Kidney (tissue), 14 donors: ENCODE measurements around the gene SFXN2. TPM values are rescaled to one million over a fixed set of nuclear protein-coding genes. Genes with fewer than 3 reads are reported as not detected.

Source experiments
- DNase-seq, 5 donors: peaks; one replicate each; pipeline ENCODE4 v3.0.0-alpha.2; 2013 to 2020
- FAIRE-seq: peaks from 2 replicates; lab custom pipeline; 2012; peaks lifted over from hg19 to GRCh38; lab: Jason Lieb, UNC
- H3K27ac ChIP-seq, 2 donors: one replicate each; pipeline ENCODE4 v1.7.0; 2013; ENCODE audit warnings: low read depth in 2 of 2, low read length in 2 of 2, inconsistent platforms in 1 of 2
- H3K27me3 ChIP-seq: one replicate; pipeline ENCODE4 v1.7.1; 2013; ENCODE audit warnings: low read length, inconsistent platforms; ENCODE audit not compliant: control insufficient read depth, insufficient read depth
- H3K36me3 ChIP-seq, 3 donors: one replicate each; pipeline versions ENCODE4 v1.7.0 to v1.7.1; 2013; ENCODE audit warnings: low read length in 3 of 3, control low read depth in 1 of 3, inconsistent platforms in 1 of 3; ENCODE audit not compliant: insufficient read depth in 3 of 3, control insufficient read depth in 2 of 3
- H3K4me1 ChIP-seq, 3 donors: one replicate each; pipeline versions ENCODE4 v1.7.0 to v1.7.1; 2013; ENCODE audit warnings: low read length in 3 of 3, inconsistent platforms in 1 of 3, low read depth in 1 of 3; ENCODE audit not compliant: control insufficient read depth in 2 of 3, insufficient read depth in 2 of 3
- H3K4me3 ChIP-seq, 3 donors: one replicate each; pipeline versions ENCODE4 v1.7.0 to v1.8.1; 2013; ENCODE audit warnings: low read length in 3 of 3, control low read depth in 1 of 3, inconsistent platforms in 1 of 3
- H3K9ac ChIP-seq, 3 donors: one replicate each; pipeline versions ENCODE4 v1.7.0 to v1.7.1; 2013; ENCODE audit warnings: low read length in 3 of 3, control low read depth in 1 of 3, inconsistent platforms in 1 of 3
- H3K9me3 ChIP-seq, 3 donors: one replicate each; pipeline versions ENCODE4 v1.7.0 to v1.7.1; 2013; ENCODE audit warnings: low read length in 3 of 3, control low read depth in 1 of 3, inconsistent platforms in 1 of 3; ENCODE audit not compliant: control insufficient read depth in 2 of 3, insufficient read depth in 1 of 3
- intact Hi-C: fragments of 100-400 bp; cut with DNase I; formaldehyde crosslinking; loops from one replicate; pipeline ENCODE4 v1.11.1; 2022
- polyA plus RNA-seq: library from polyadenylated mRNA; stranded (reverse); fragments of 350-450 nt; fragmentation: Illumina TruSeq; extraction: RNeasy Lipid Tissue Mini Kit (QIAGEN cat#74804); gene quantifications from one replicate; pipeline ENCODE4 v1.2.3, GENCODE V29; 2014; ENCODE audit warnings: low read depth, low replicate concordance; ENCODE audit not compliant: insufficient read depth
- total RNA-seq: library from RNA; stranded (reverse); fragmentation: NEBNext Ultra II Directional; extraction: Animal tissue kit (Norgen Biotek cat#: 25700); gene quantifications from one replicate; pipeline ENCODE4 v1.2.1, GENCODE V29; 2021
- TF ChIP-seq, protein P1 (sequence below): IDR thresholded peaks from 3 replicates; pipeline ENCODE4 v1.5.1; 2012; ENCODE audit warnings: mild to moderate bottlenecking, moderate library complexity, borderline replicate concordance; ENCODE audit not compliant: insufficient read depth; ENCODE audit errors: extremely low read depth
- donor health status: control.
- donor health status: control.
- donor health status: control.
- donor health status: control.
- donor health status: control.
- donor health status: DM: yes; HTN: yes; CAD: no.
- donor health status: Normal renal cell carcinoma (clear cell type).

SFXN2 gene
- total and polyA plus RNA-seq, 2 donors from 2014 or later: 17.3 to 72.1 TPM

DNA sequence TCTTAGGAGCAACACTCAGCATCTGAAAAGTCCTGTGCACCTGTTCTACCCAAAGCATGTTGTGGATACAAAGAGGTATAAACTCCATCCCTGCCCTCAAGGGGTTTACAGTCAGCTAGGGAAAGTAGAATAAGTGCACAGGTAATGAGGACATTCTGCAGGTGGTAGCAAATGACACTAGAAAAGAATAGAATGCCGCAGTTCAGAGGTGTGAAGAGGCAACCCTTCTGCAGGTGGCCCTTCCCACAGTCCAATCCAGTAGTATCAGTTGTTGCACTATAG lies 66.0 kb downstream of the SFXN2 start:
- FAIRE-seq (no peak), DNase-seq (no peak)
- H3K9me3 ChIP-seq: no peaks in the 10 kb centered on the region
- H3K9ac ChIP-seq: peak overlapping the region in 1 of 3 donors; percentile 42
- H3K27ac ChIP-seq: peak overlapping the region in 1 of 2 donors; percentile 87
- no peaks in the 10 kb centered on the region for H3K27me3 ChIP-seq
- H3K4me3 ChIP-seq: no peak overlapping the region
- TF ChIP-seq, protein P1, sequence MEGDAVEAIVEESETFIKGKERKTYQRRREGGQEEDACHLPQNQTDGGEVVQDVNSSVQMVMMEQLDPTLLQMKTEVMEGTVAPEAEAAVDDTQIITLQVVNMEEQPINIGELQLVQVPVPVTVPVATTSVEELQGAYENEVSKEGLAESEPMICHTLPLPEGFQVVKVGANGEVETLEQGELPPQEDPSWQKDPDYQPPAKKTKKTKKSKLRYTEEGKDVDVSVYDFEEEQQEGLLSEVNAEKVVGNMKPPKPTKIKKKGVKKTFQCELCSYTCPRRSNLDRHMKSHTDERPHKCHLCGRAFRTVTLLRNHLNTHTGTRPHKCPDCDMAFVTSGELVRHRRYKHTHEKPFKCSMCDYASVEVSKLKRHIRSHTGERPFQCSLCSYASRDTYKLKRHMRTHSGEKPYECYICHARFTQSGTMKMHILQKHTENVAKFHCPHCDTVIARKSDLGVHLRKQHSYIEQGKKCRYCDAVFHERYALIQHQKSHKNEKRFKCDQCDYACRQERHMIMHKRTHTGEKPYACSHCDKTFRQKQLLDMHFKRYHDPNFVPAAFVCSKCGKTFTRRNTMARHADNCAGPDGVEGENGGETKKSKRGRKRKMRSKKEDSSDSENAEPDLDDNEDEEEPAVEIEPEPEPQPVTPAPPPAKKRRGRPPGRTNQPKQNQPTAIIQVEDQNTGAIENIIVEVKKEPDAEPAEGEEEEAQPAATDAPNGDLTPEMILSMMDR: no peak
- H3K36me3 ChIP-seq: no peaks in the 10 kb centered on the region
- intact Hi-C loops: no loop called here
- H3K4me1 ChIP-seq: peaks cover 10 to 66% (median 63%) of the 10 kb centered on the region in 3 donors

DNA sequence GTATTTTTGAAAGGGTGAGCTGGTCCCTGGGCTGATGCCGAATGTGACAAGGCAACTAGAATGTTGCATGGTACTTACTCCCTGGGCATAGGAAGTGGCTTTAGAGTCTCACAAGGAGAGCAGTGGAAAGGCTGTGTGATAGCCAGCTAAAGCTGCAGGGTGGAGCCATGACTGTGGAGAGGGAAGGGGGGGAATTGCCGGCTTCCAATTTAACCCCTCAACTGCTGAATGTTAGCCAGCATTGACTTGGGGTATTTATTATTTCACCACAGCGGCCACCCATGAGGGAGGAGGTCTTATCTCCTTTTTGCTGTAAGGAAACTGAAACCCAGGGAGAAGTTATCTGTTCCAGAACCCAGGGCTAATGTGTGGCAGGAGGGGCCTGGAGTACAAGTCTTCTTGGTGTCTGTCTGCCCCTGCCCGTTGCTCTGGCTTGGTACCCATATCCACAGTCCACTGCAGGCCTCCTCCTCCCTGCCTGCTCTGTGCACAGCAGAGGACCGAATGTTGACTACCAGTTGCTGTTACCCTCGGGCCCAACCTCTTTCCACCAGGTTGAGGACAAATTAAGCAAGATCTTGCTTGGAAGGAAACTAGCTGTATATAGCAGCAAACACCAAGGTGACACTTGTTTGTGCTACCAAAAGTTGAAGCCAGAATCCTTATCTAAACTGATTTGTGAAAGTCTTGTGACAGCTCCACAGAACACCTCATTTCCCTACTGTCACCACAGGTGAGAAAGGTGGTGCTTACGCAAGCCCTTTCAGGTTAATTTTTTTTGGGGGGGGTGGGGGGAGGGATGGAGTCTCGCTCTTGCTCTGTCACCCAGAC lies 66.9 kb downstream of the SFXN2 start:
- Histone ChIP-seq H3K9ac (peak overlapping the region in 1 of 3 donors; percentile 42), H3K27me3 (no peaks in the 10 kb centered on the region), H3K4me3 (peak overlapping the region in 1 of 3 donors; percentile 0), H3K27ac (peak overlapping the region; percentile 87 to 95), H3K4me1 (peaks cover 9 to 64% (median 55%) of the 10 kb centered on the region in 3 donors), H3K36me3 (no peaks in the 10 kb centered on the region), H3K9me3 (no peaks in the 10 kb centered on the region)
- FAIRE-seq: no peak
- intact Hi-C loops: no loop called here
- DNase-seq: peak in 2 of 5 donors; percentile 26 to 67
- TF ChIP-seq, protein P1: no peak

DNA sequence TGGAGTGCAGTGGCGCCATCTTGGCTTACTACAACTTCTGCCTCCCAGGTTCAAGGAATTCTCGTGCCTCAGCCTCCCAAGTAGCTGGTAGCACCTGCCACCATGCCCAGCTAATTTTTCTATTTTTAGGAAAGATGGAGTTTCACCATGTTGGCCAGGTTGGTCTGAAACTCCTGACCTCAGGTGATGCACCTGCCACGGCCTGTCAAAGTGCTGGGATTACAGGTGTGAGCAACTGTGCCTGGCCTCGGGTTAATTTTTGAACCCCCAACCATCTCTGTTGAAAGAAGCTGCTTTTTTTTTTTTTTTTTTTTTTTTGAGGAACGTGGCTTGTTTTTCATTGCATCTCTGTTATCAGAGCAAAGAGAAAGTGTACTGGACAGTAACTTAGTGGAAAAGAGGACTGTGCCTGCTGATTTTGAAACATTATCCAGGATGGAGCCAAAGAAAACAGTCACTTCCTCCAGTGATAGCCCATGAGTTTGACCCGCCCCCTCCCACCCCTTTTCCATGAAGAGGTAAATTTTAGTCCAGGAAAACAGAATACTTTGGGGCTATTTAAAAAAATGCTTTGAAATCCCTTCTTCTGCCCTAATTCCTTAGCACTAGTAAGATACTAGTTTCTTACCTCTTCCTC lies 67.6 kb downstream of the SFXN2 start:
- DNase-seq (peak in 3 of 5 donors; percentile 44 to 88 (median 79)), FAIRE-seq (no peak)
- TF ChIP-seq, protein P1: no peak
- H3K27me3 ChIP-seq: no peaks in the 10 kb centered on the region
- no peaks in the 10 kb centered on the region for H3K36me3 ChIP-seq
- H3K9me3 ChIP-seq: no peaks in the 10 kb centered on the region
- peak overlapping the region; percentile 87 to 95 for H3K27ac ChIP-seq
- intact Hi-C loops: no loop called here
- peaks cover 9 to 65% (median 55%) of the 10 kb centered on the region in 3 donors for H3K4me1 ChIP-seq
- H3K4me3 ChIP-seq: peak overlapping the region in 1 of 3 donors; percentile 24
- H3K9ac ChIP-seq: peak overlapping the region in 1 of 3 donors; percentile 79
